ENCODE measurements around the gene HYLS1.

DNA sequence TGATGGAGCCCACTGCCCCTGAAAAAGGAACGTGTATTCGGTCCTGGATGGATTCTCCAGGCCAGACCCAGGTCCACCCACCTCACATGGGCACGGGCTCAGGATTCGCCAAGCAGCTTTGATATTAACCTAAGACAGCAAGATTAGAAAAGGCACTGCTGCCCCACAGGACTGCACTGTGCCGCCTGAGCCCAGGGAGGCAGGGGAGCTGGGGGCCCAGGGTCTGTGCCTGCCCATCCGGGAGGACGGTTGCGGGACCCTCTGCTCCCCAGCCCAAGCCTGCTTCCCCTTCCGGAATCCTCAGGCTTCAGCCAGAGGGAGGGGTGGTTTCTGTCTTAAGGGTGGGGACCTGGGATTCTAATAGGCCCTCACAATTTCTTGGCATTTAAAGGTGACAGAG, 44.8 kb downstream of the HYLS1 start:
- no peak for TF ChIP-seq SUZ12 (IDR thresholded peaks at IDR 0.05; ENCODE audit: extremely low read depth, insufficient read depth, insufficient read length)
- TF ChIP-seq ZNF274 (IDR thresholded peaks at IDR 0.05; ENCODE audit: low read depth, low read length): no peak

Data from NT2/D1 (cell line).